GM21423 (cell line): Measurements from ENCODE around the gene FOXI2.
A peak's percentile ranks its signal among the peaks of the same experiment; 100 is the strongest.

ENCODE experiments used
- ATAC-seq: cut with Tn5 transposase; IDR thresholded peaks from one replicate; pipeline ENCODE4 v1.9.1; 2021; ENCODE audit warnings: mild to moderate bottlenecking, moderate library complexity; ENCODE audit not compliant: unreplicated experiment

FOXI2 gene

DNA sequence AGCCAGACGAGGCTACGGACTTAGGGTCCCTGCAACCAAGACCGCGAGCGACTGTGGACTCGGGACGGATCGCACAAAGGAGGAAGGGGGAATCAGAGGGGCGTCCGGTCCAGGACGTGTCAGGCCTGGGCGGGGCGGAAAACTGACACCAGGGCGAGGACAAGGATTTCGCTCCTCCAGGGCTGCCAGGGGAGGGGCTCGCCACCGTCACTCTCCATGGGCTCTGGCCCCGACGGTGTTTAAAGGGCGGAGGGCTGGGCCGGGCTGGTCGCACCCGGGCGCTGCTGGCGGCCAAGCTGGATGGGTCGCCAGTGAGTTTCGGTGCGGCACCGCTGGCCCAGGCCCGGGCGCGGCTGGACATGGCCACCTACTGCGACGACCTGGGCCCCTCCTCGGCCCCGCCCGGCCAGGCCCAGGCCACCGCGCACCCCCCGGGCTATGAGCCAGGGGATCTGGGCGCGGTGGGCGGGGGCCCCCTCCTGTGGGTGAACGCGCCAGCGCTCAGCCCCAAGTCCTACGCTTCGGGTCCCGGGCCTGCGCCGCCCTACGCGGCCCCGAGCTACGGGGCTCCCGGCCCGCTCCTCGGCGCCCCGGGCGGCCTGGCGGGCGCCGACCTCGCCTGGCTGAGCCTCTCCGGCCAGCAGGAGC is at the start of gene FOXI2:
FOXI2 (plus strand) TSS at position 271 of the 648 bp plus-strand sequence; CDS start at position 360, 89 bp downstream.
- no peak for ATAC-seq

GRCh38 chr10:127687548-127687947 is 49.4 kb upstream of the FOXI2 start:
- no peak for ATAC-seq

- no peak for ATAC-seq
These were observed 46.7 kb upstream of the FOXI2 start for GRCh38 chr10:127690176-127690835.

- ATAC-seq = peak; percentile 63
These were observed 42.3 kb upstream of the FOXI2 start for GRCh38 chr10:127694580-127695193.

GRCh38 chr10:127695431-127695830 is 41.6 kb upstream of the FOXI2 start:
- ATAC-seq = no peak

GRCh38 chr10:127698886-127699285 is 38.1 kb upstream of the FOXI2 start:
- ATAC-seq = no peak

GRCh38 chr10:127699311-127699710 is 37.7 kb upstream of the FOXI2 start:
- no peak for ATAC-seq

DNA sequence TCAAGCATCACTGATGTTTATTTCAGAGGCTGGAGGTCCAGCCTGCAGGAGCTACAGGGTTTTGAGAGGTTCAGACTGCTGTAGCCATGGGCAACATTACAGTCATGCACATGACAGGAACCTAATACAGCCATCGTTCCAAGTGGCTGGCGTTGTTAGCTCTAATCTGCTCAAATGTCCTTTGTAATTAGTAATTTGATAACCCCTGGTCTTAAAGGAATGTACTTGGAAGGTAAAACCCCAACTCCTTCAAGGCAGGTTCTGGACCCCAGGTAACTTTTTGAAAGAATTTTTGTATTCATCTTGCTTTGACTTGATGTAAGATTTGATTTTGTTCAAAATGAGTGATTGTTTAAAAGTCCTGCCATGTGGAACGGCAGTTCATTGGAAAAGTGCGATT is 34.7 kb upstream of the FOXI2 start:
- ATAC-seq = no peak

- ATAC-seq = no peak
These were observed 21.7 kb upstream of the FOXI2 start for GRCh38 chr10:127715249-127715648.

DNA sequence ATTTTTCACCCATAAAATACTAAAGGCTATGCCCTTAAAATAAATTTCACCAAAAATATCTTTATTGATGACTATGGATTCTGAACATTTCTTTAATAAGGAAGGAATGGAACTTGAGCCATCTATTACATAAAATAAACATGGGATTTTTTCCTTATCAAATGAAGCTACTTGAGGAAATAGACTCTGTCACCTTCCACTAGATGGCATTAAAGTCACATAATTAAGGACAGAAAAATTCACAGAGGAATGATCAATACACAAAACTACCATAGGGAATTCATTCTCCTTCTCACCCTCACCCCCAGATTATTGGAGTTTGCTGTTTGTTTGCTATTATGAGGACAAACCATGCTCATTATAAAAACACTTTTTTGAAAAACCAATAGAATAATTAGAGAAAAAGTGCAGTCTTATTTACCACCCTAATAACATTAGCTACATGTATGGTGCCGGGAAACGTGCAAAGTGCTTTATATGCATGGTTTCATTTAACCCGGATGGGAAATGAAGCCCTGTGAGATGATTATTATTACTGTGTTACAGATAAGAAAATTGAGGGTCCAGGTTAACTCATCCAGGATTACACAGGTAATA is 21.1 kb upstream of the FOXI2 start:
- no peak for ATAC-seq

DNA sequence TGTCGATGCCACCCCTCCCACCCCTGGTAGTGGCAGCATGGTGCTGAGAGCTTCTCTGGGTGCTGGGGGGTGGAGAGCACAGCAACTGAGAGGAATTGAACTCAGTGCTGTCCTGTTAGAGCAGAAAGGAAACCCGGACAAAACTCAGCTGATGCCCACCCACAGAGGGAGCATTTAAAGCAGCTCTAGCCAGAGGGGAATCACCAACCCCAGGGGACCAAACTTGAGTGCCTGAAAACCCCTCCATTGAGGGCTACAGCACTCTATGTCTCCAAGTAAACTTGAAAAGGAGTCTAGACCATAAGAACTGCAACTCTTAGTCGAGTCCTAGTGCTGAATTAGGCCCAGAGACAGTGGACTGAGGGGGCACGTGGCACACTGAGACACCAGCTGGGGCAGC is 16.8 kb upstream of the FOXI2 start:
- ATAC-seq = no peak

GRCh38 chr10:127720903-127721302 is 16.1 kb upstream of the FOXI2 start:
- ATAC-seq = no peak

DNA sequence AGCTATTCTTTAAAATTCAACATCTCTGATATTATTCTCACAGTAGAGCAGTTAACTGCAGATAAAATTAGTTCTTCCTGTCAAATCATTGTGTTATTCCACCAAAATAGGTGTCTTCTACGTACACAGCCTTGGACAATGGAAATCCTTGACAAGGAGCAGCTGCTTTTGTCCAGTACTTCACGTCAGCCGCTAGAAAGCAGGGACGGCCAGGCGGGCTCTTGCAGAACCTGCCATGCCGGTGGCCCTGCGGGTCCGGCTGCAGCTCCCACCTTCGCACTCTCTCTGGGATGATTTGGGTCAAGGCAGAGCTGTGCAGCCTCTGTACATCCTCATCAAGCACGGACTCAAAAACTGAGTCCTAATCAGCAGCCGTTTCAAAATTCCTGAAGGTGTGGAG is 2.2 kb upstream of the FOXI2 start:
- ATAC-seq = no peak

- ATAC-seq = no peak
These were observed 1.8 kb upstream of the FOXI2 start for GRCh38 chr10:127735156-127735555.

- ATAC-seq = no peak
These were observed 1.2 kb upstream of the FOXI2 start for GRCh38 chr10:127735723-127736221.

DNA sequence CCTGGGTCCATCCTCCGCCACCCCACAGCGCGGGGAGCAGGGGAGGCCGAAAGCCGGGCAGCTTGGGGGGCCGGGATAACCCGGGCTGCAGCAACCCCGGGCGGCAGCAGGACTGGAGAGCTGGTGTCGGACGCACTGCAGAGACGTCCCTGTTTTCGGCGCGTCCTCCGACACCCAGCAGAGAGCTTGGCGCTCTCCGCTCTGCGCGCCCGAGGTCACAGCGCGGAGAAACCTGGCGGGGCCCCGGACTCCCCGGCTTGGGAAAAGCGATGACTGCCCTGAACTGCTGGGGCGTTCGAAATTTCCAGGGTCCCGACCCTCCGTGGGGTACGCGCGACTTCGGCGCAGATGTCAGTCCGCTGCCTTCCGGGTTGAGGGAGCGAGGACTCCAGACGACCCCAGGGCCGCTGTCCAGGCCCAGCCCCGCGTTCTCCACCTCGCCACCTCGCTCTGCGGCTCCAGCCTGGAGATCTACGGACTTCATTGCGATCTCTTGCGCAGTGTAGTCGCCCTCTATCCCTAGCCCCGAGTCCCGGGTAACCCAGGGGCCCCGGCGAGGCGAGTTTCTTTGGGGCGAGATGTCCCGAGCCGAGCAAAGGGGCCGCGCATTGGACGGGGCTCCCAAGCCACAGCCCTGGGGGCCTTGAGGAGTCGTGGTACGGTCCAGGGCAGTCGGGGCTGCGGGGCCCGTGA is 617 bp upstream of the FOXI2 start:
- ATAC-seq = no peak

- no peak for ATAC-seq
These were observed 852 bp downstream of the FOXI2 start for GRCh38 chr10:127737563-127738511.

DNA sequence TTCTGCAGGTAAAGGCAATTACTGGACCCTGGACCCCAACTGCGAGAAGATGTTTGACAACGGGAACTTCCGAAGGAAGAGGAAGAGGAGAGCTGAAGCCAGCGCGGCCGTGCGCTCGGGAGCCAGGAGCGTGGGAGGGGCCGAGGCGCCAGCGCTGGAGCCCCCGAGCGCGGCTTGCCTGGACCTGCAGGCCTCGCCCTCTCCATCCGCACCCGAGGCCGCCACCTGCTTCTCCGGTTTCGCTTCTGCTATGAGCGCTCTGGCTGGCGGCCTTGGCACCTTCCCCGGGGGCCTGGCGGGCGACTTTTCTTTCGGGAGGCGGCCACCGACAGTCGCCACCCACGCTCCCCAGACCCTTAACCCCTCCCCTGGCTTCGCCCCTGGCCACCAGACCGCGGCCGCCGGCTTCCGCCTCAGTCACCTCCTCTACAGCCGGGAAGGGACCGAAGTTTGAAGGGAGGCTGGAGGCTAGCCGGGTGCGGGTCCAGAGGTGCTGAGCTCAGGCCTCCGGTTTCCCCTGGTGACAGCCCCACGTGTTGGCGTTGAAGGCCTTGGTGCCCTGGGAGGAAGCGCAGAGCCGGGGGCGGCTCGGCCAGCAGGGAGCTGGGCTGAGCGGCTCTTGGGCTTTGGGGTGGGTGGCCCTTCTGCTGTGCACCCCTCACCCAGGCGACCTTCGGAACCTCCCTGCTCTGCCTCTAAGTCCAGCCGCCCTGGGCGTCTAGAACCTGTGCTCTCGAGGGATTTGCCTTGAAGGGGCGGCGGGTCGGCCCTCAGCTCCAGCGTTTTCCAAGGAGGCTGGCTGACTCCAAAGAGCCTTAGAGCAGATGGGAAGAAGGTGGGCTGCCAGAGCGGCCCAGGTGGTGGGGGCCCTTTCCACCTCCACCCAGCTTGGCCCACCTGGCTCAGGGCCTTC is 1.8 kb downstream of the FOXI2 start:
- ATAC-seq = no peak

- no peak for ATAC-seq
These were observed 2.9 kb downstream of the FOXI2 start for GRCh38 chr10:127739908-127740307.
